Hepatocyte (in vitro differentiated cells): ENCODE measurements around the gene SYT15.
"Not testable (repeated sequence)": the region's sequence is repeated elsewhere in the genome, so short reads cannot be mapped to it uniquely, and the experiment has no call there.

ENCODE experiments used
- CTCF ChIP-seq: fragments of 200-600 bp; sonication (generic); IDR thresholded peaks from 2 replicates; pipeline ENCODE4 v1.5.1; 2016; ENCODE audit warnings: antibody characterized with exemption, mild to moderate bottlenecking; ENCODE audit not compliant: poor library complexity
- EZH2 ChIP-seq: fragments of 200-600 bp; sonication (generic); IDR thresholded peaks from 2 replicates; pipeline ENCODE4 v1.6.1; 2016; ENCODE audit warnings: antibody characterized with exemption, mild to moderate bottlenecking, borderline replicate concordance
- EZH2phosphoT487 ChIP-seq: fragments of 200-600 bp; sonication (generic); IDR thresholded peaks from one replicate; pipeline ENCODE4 v1.6.1; 2018; ENCODE audit warnings: antibody characterized with exemption, mild to moderate bottlenecking, low read depth, moderate library complexity; ENCODE audit not compliant: unreplicated experiment, severe bottlenecking

GRCh38 chr10:46629805-46630204 is 50.9 kb downstream of the SYT15 start:
- TF ChIP-seq CTCF, EZH2, EZH2phosphoT487: not testable (repeated sequence)
